H1 (cell line): Measurements from ENCODE around the gene DENND1A. TPM values are rescaled to one million over a fixed set of nuclear protein-coding genes. Genes with fewer than 3 reads are reported as not detected.

ENCODE experiments used
- BACH1 ChIP-seq: IDR thresholded peaks from 2 replicates; pipeline ENCODE4 v1.6.1; 2012; ENCODE audit warnings: low read length, improper control_type of control experiment
- CBX5 ChIP-seq: fragments of 300-800, 300-1000 bp; sonication (generic); IDR thresholded peaks from 2 replicates; pipeline ENCODE4 v1.7.1; 2016; ENCODE audit warnings: antibody characterized with exemption, low read length, low read depth
- CEBPB ChIP-seq: IDR thresholded peaks from 2 replicates; pipeline ENCODE4 v1.6.1; 2012; ENCODE audit warnings: low read depth, low read length
- CHD2 ChIP-seq: IDR thresholded peaks from 2 replicates; pipeline ENCODE4 v1.6.1; 2012; ENCODE audit warnings: low read length, improper control_type of control experiment
- EGR1 ChIP-seq: IDR thresholded peaks from 2 replicates; pipeline ENCODE4 v1.6.1; 2011; ENCODE audit warnings: low read depth, low read length, borderline replicate concordance
- EZH2 ChIP-seq: fragments of 200-600 bp; sonication (generic); IDR thresholded peaks from 2 replicates; pipeline ENCODE4 v1.7.1; 2012; ENCODE audit warnings: low read depth, mild to moderate bottlenecking, moderate library complexity, low read length, inconsistent platforms; ENCODE audit not compliant: severe bottlenecking
- FOSL1 ChIP-seq: IDR thresholded peaks from 2 replicates; pipeline ENCODE4 v1.6.1; 2011; ENCODE audit warnings: mild to moderate bottlenecking, low read depth, low read length, moderate library complexity; ENCODE audit not compliant: insufficient read depth
- GTF2F1 ChIP-seq: IDR thresholded peaks from 2 replicates; pipeline ENCODE4 v1.6.1; 2012; ENCODE audit warnings: low read depth, low read length, improper control_type of control experiment, borderline replicate concordance
- HDAC6 ChIP-seq: IDR thresholded peaks from one replicate; pipeline ENCODE4 v1.7.1; 2012; ENCODE audit warnings: low read depth, mild to moderate bottlenecking, inconsistent platforms, low read length, moderate library complexity
- KDM1A ChIP-seq: fragments of 200-600, 300-600 bp; sonication (generic); IDR thresholded peaks from 2 replicates; pipeline ENCODE4 v1.7.1; 2016; ENCODE audit warnings: mild to moderate bottlenecking, low read length, borderline replicate concordance
- MAFK ChIP-seq: IDR thresholded peaks from 2 replicates; pipeline ENCODE4 v1.6.1; 2012; ENCODE audit warnings: low read depth, mild to moderate bottlenecking, improper control_type of control experiment, low read length
- MAX ChIP-seq: IDR thresholded peaks from 2 replicates; pipeline ENCODE4 v1.6.1; 2012; ENCODE audit warnings: inconsistent platforms
- NANOG ChIP-seq: IDR thresholded peaks from 2 replicates; pipeline ENCODE4 v1.6.1; 2011; ENCODE audit warnings: low read length, low read depth, mild to moderate bottlenecking, inconsistent platforms; ENCODE audit not compliant: insufficient read depth, poor library complexity, severe bottlenecking
- PHF8 ChIP-seq: fragments of 200-600 bp; sonication (generic); conservative IDR thresholded peaks from 2 replicates; pipeline ENCODE4 v1.7.1; 2012; ENCODE audit warnings: low read depth, mild to moderate bottlenecking, inconsistent platforms, low read length, moderate library complexity
- POLR2A ChIP-seq, 2 experiments: IDR thresholded peaks; 1 replicate in 1 of 2; 2 replicates in 1 of 2; pipeline ENCODE4 v1.6.1; 2011; ENCODE audit warnings: low read depth in 2 of 2, low read length in 2 of 2, mild to moderate bottlenecking in 2 of 2; ENCODE audit errors: control extremely low read depth in 1 of 2
- POLR2AphosphoS5 ChIP-seq: IDR thresholded peaks from 2 replicates; pipeline ENCODE4 v1.6.1; 2011; ENCODE audit warnings: low read depth, low read length
- POU5F1 ChIP-seq: IDR thresholded peaks from 2 replicates; pipeline ENCODE4 v1.6.1; 2011; ENCODE audit warnings: low read depth, mild to moderate bottlenecking, low read length, moderate library complexity
- RFX5 ChIP-seq: IDR thresholded peaks from 2 replicates; pipeline ENCODE4 v1.6.1; 2011; ENCODE audit warnings: low read depth, low read length, improper control_type of control experiment, borderline replicate concordance
- RXRA ChIP-seq: IDR thresholded peaks from 2 replicates; pipeline ENCODE4 v1.6.1; 2011; ENCODE audit warnings: low read depth, mild to moderate bottlenecking, low read length, moderate library complexity; ENCODE audit not compliant: insufficient read depth
- SIN3A ChIP-seq, 2 experiments: IDR thresholded peaks in 1 of 2; conservative IDR thresholded peaks in 1 of 2; 2 replicates each; pipeline ENCODE4 v1.6.1; 2011 to 2012; ENCODE audit warnings: low read length in 2 of 2, improper control_type of control experiment in 1 of 2, low read depth in 1 of 2, mild to moderate bottlenecking in 1 of 2
- SP1 ChIP-seq: IDR thresholded peaks from 2 replicates; pipeline ENCODE4 v1.6.1; 2011; ENCODE audit warnings: low read depth, low read length
- SP2 ChIP-seq: IDR thresholded peaks from 2 replicates; pipeline ENCODE4 v1.6.1; 2012; ENCODE audit warnings: mild to moderate bottlenecking, low read length, inconsistent platforms
- SP4 ChIP-seq: IDR thresholded peaks from 2 replicates; pipeline ENCODE4 v1.6.1; 2012; ENCODE audit warnings: low read length, inconsistent platforms
- SUZ12 ChIP-seq: fragments of 200-600 bp; sonication (generic); IDR thresholded peaks from 2 replicates; pipeline ENCODE4 v1.6.1; 2012; ENCODE audit warnings: mild to moderate bottlenecking, inconsistent platforms, low read length, moderate library complexity, mixed read lengths
- TEAD4 ChIP-seq: IDR thresholded peaks from 2 replicates; pipeline ENCODE4 v1.6.1; 2012; ENCODE audit warnings: low read depth, low read length, inconsistent platforms, mixed read lengths
- polyA plus RNA-seq, 7 experiments: library from polyadenylated mRNA; depleted of rRNA in 3 of 7; stranded (reverse) in 5 of 7; unstranded in 2 of 7; fragments of >200 nt in 5 of 7; fragments of 200-250 nt in 2 of 7; gene quantifications; 1 replicate in 5 of 7; 2 replicates in 1 of 7; 4 replicates in 1 of 7; pipeline versions ENCODE4 v1.2.1 to v1.2.3, GENCODE V29; 2011 to 2013; ENCODE audit warnings: missing spikeins in 2 of 7, mixed read lengths in 2 of 7
- total RNA-seq: library from RNA; stranded (reverse); fragmentation: NEBNext Ultra II Directional; extraction: Animal tissue kit (Norgen Biotek cat#: 25700); gene quantifications from 2 replicates; pipeline ENCODE4 v1.2.1, GENCODE V29; 2021

The DENND1A gene
- total and polyA plus RNA-seq, 2 of the 8 experiments (the other 6 are each of a cell fraction or from before 2014, with no cell fraction given), result 24.1 to 26.4 TPM

GRCh38 chr9:123863164-123863855 is 66.6 kb downstream of the DENND1A start (continued):
- no peak for TF ChIP-seq PHF8
- TF ChIP-seq SP4, result no peak
- no peak for TF ChIP-seq SP2
- TF ChIP-seq SUZ12, result no peak
- TF ChIP-seq MAFK, result no peak
- TF ChIP-seq HDAC6, result no peak
- no peak for TF ChIP-seq CBX5
- TF ChIP-seq KDM1A, result no peak
- no peak for TF ChIP-seq TEAD4
- no peak for TF ChIP-seq SIN3A (conservative IDR thresholded peaks at IDR 0.05 in 1 of 2, IDR thresholded peaks at IDR 0.05 in 1 of 2; ENCODE audit: low read depth in 1 of 2, low read length in 2 of 2)
- no peak for TF ChIP-seq GTF2F1
- no peak for TF ChIP-seq BACH1
- peak; percentile 86 for TF ChIP-seq SP1
- TF ChIP-seq POLR2A (IDR thresholded peaks at IDR 0.05; ENCODE audit: control extremely low read depth in 1 of 2, low read depth in 2 of 2, low read length in 2 of 2), result no peak
- TF ChIP-seq FOSL1, result no peak
- TF ChIP-seq POU5F1, result peak; percentile 93
- TF ChIP-seq EZH2, result no peak
- no peak; the same call in 1 of the 2 replicates for TF ChIP-seq MAX
- TF ChIP-seq EGR1, result peak; percentile 68
- peak; percentile 98 for TF ChIP-seq NANOG
- TF ChIP-seq POLR2AphosphoS5, result no peak
- no peak for TF ChIP-seq CEBPB
- TF ChIP-seq RXRA, result no peak
- TF ChIP-seq RFX5, result no peak
- no peak for TF ChIP-seq CHD2
